IMR-90 (cell line): ENCODE results near the gene STK35.

Experiments
- FOS ChIP-seq: fragments of 150-350 bp; IDR thresholded peaks from 2 replicates; pipeline ENCODE4 v1.6.1; 2016; ENCODE audit warnings: low read depth, low read length
- POLR2A ChIP-seq: IDR thresholded peaks from 2 replicates; pipeline ENCODE4 v1.6.1; 2012; ENCODE audit warnings: mild to moderate bottlenecking, low read depth, low read length
- RAD21 ChIP-seq: IDR thresholded peaks from 2 replicates; pipeline ENCODE4 v1.6.1; 2012; ENCODE audit warnings: low read length, improper control_type of control experiment

DNA sequence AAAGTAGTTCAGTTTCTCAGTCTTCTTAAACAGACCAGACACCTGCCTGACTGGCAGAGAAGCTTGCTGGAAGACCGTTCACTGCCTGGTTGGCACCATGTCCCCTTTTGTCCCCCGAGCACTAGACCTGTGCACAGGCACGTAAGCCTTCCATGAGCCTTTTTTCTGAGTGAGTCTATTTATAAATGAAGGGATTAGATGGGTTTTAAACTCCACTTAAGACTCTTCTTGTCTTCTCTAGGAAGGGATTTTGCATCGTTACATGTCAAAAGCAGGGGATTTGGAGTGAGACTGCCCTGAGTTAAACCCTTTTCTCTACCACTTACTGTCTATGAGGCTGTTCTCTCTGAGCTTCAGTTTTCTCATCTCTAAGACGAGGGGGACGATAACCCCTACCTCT, 37.6 kb downstream of the STK35 start:
- TF ChIP-seq FOS = no peak
- TF ChIP-seq RAD21 = no peak
- TF ChIP-seq POLR2A = no peak
